Measurements from ENCODE around the gene MPP3.

The MPP3 gene

GRCh38 chr17:43788540-43788939 is 44.4 kb downstream of the MPP3 start:
- H3K79me2 ChIP-seq (ENCODE audit: insufficient read depth, low read length) = no peaks in the 10 kb centered on the region
- no peaks in the 10 kb centered on the region for H3K4me1 ChIP-seq (ENCODE audit: insufficient read depth, low read length)
- H4K20me1 ChIP-seq (ENCODE audit: insufficient read depth, low read length) = no peaks in the 10 kb centered on the region
- no peaks in the 10 kb centered on the region for H3K36me3 ChIP-seq (ENCODE audit: insufficient read depth, low read length)
- H3K9me3 ChIP-seq (ENCODE audit: insufficient read depth, low read length, severe bottlenecking) = no peaks in the 10 kb centered on the region
- no peak overlapping the region for H3K9ac ChIP-seq (ENCODE audit: low read depth, low read length)
- no peak for ATAC-seq (ENCODE audit: insufficient read depth, low read depth)
- H3K4me2 ChIP-seq (ENCODE audit: insufficient read depth, low read length) = no peak overlapping the region
- H3K4me3 ChIP-seq (ENCODE audit: low read depth in 1 of 2, low read length in 2 of 2) = no peak overlapping the region
- TF ChIP-seq CTCF (IDR thresholded peaks at IDR 0.05; ENCODE audit: borderline replicate concordance, extremely low read depth, low read length, poor library complexity, severe bottlenecking) = no peak
- TF ChIP-seq EZH2 (IDR thresholded peaks at IDR 0.05; ENCODE audit: borderline replicate concordance, low read depth, low read length, severe bottlenecking) = no peak
- H2AFZ ChIP-seq (ENCODE audit: low read depth, low read length) = no peak overlapping the region
- peaks cover 3% of the 10 kb centered on the region for H3K27me3 ChIP-seq (ENCODE audit: insufficient read depth, low read length, poor library complexity)
- DNase-seq = no peak
- H3K27ac ChIP-seq (ENCODE audit: low read length) = no peak overlapping the region

- TF ChIP-seq EZH2 (IDR thresholded peaks at IDR 0.05; ENCODE audit: borderline replicate concordance, low read depth, low read length, severe bottlenecking) (no peak), CTCF (IDR thresholded peaks at IDR 0.05; ENCODE audit: borderline replicate concordance, extremely low read depth, low read length, poor library complexity, severe bottlenecking) (no peak)
- peaks cover 10% of the 10 kb centered on the region for H3K27me3 ChIP-seq (ENCODE audit: insufficient read depth, low read length, poor library complexity)
- H4K20me1 ChIP-seq (ENCODE audit: insufficient read depth, low read length) = no peaks in the 10 kb centered on the region
- no peak for ATAC-seq (ENCODE audit: insufficient read depth, low read depth)
- no peaks in the 10 kb centered on the region for H3K4me1 ChIP-seq (ENCODE audit: insufficient read depth, low read length)
- no peak overlapping the region for H3K4me2 ChIP-seq (ENCODE audit: insufficient read depth, low read length)
- no peaks in the 10 kb centered on the region for H3K36me3 ChIP-seq (ENCODE audit: insufficient read depth, low read length)
- no peak overlapping the region for H3K4me3 ChIP-seq (ENCODE audit: low read depth in 1 of 2, low read length in 2 of 2)
- no peak overlapping the region for H2AFZ ChIP-seq (ENCODE audit: low read depth, low read length)
- no peak overlapping the region for H3K9ac ChIP-seq (ENCODE audit: low read depth, low read length)
- H3K9me3 ChIP-seq (ENCODE audit: insufficient read depth, low read length, severe bottlenecking) = no peaks in the 10 kb centered on the region
- no peak overlapping the region for H3K27ac ChIP-seq (ENCODE audit: low read length)
- no peak for DNase-seq
- H3K79me2 ChIP-seq (ENCODE audit: insufficient read depth, low read length) = no peaks in the 10 kb centered on the region
Observed at GRCh38 chr17:43787728-43788127, 45.2 kb downstream of the MPP3 start.

- Histone ChIP-seq H3K9me3 (ENCODE audit: insufficient read depth, low read length, severe bottlenecking) (no peaks in the 10 kb centered on the region), H3K4me3 (ENCODE audit: low read depth in 1 of 2, low read length in 2 of 2) (no peak overlapping the region), H3K27ac (ENCODE audit: low read length) (no peak overlapping the region), H3K27me3 (ENCODE audit: insufficient read depth, low read length, poor library complexity) (peaks cover 22% of the 10 kb centered on the region), H3K9ac (ENCODE audit: low read depth, low read length) (no peak overlapping the region), H3K79me2 (ENCODE audit: insufficient read depth, low read length) (no peaks in the 10 kb centered on the region), H3K4me2 (ENCODE audit: insufficient read depth, low read length) (no peak overlapping the region), H2AFZ (ENCODE audit: low read depth, low read length) (no peak overlapping the region), H3K4me1 (ENCODE audit: insufficient read depth, low read length) (no peaks in the 10 kb centered on the region), H4K20me1 (ENCODE audit: insufficient read depth, low read length) (no peaks in the 10 kb centered on the region), H3K36me3 (ENCODE audit: insufficient read depth, low read length) (no peaks in the 10 kb centered on the region)
- DNase-seq (no peak), ATAC-seq (ENCODE audit: insufficient read depth, low read depth) (no peak)
- TF ChIP-seq CTCF (IDR thresholded peaks at IDR 0.05; ENCODE audit: borderline replicate concordance, extremely low read depth, low read length, poor library complexity, severe bottlenecking) (no peak), EZH2 (IDR thresholded peaks at IDR 0.05; ENCODE audit: borderline replicate concordance, low read depth, low read length, severe bottlenecking) (no peak)
Observed at GRCh38 chr17:43784628-43785101, 48.3 kb downstream of the MPP3 start.

- no peaks in the 10 kb centered on the region for H3K79me2 ChIP-seq (ENCODE audit: insufficient read depth, low read length)
- no peaks in the 10 kb centered on the region for H4K20me1 ChIP-seq (ENCODE audit: insufficient read depth, low read length)
- no peaks in the 10 kb centered on the region for H3K36me3 ChIP-seq (ENCODE audit: insufficient read depth, low read length)
- no peak overlapping the region for H3K27ac ChIP-seq (ENCODE audit: low read length)
- no peak overlapping the region for H2AFZ ChIP-seq (ENCODE audit: low read depth, low read length)
- H3K4me1 ChIP-seq (ENCODE audit: insufficient read depth, low read length) = no peaks in the 10 kb centered on the region
- DNase-seq = no peak
- H3K4me2 ChIP-seq (ENCODE audit: insufficient read depth, low read length) = no peak overlapping the region
- TF ChIP-seq EZH2 (IDR thresholded peaks at IDR 0.05; ENCODE audit: borderline replicate concordance, low read depth, low read length, severe bottlenecking) (no peak), CTCF (IDR thresholded peaks at IDR 0.05; ENCODE audit: borderline replicate concordance, extremely low read depth, low read length, poor library complexity, severe bottlenecking) (no peak)
- peaks cover 24% of the 10 kb centered on the region for H3K27me3 ChIP-seq (ENCODE audit: insufficient read depth, low read length, poor library complexity)
- no peak overlapping the region for H3K9ac ChIP-seq (ENCODE audit: low read depth, low read length)
- no peak overlapping the region for H3K4me3 ChIP-seq (ENCODE audit: low read depth in 1 of 2, low read length in 2 of 2)
- no peaks in the 10 kb centered on the region for H3K9me3 ChIP-seq (ENCODE audit: insufficient read depth, low read length, severe bottlenecking)
- ATAC-seq (ENCODE audit: insufficient read depth, low read depth) = no peak
Observed at GRCh38 chr17:43784068-43784467, 48.9 kb downstream of the MPP3 start.
